ENCODE results near the gene LPIN2.

LPIN2 gene

DNA sequence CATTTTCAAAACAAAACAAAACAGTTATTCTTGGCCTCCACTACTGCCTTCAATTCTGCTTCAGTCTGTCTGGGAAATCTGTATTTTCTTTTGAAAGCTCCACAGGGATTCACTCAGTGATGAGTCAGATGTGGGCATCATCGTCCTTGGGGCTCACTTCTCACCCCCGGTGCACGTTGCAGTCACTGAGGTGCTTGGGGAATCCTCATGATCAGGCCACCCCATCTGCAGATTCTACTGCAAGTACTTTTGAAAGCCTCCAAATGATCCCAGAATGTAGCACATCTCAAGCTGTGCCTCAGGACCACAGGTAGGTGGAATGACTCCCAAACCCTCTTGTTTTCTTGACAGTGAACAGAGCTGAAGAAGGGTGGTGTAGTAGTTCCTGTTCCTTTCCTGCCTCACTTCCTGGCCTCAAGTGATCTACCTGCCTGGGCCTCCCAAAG, 34.3 kb downstream of the LPIN2 start:
- Histone ChIP-seq H3K9ac (ENCODE audit: low read depth, low read length) (no peak overlapping the region), H3K27ac (ENCODE audit: low read depth, low read length) (no peak overlapping the region), H3K36me3 (ENCODE audit: insufficient read depth, low read length) (no peaks in the 10 kb centered on the region), H3K4me1 (ENCODE audit: insufficient read depth, low read length) (peaks cover 26% of the 10 kb centered on the region), H3K27me3 (ENCODE audit: insufficient read depth, low read length) (no peaks in the 10 kb centered on the region), H3K4me3 (ENCODE audit: low read length) (no peak overlapping the region), H3K9me3 (ENCODE audit: insufficient read depth, low read depth, low read length) (no peaks in the 10 kb centered on the region)
- WGBS: 89% methylated on average over 3 of the region's 3 CpGs

DNA sequence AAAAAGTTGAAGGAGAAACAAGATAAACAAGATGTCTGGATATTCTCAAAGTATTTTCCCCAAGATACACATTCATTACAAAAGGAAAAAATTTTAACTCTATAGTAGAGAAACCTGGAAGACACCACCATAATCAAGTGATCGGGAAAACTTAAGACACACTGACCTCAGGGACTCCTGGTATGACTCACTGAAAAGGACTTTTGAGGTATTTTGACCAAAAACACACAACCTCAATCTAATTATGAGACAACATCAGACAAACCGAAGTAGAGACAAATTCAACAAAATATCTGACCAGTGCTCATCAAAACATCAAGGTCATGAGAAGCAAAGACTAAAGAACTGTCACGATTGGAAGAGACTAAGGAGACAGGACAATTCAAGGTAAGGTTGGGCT, 34.7 kb downstream of the LPIN2 start:
- Histone ChIP-seq H3K27me3 (ENCODE audit: insufficient read depth, low read length) (no peaks in the 10 kb centered on the region), H3K4me3 (ENCODE audit: low read length) (no peak overlapping the region), H3K9me3 (ENCODE audit: insufficient read depth, low read depth, low read length) (no peaks in the 10 kb centered on the region), H3K27ac (ENCODE audit: low read depth, low read length) (no peak overlapping the region), H3K9ac (ENCODE audit: low read depth, low read length) (no peak overlapping the region), H3K4me1 (ENCODE audit: insufficient read depth, low read length) (peaks cover 24% of the 10 kb centered on the region), H3K36me3 (ENCODE audit: insufficient read depth, low read length) (no peaks in the 10 kb centered on the region)
- WGBS: 92% methylated on average over 3 of the region's 3 CpGs

DNA sequence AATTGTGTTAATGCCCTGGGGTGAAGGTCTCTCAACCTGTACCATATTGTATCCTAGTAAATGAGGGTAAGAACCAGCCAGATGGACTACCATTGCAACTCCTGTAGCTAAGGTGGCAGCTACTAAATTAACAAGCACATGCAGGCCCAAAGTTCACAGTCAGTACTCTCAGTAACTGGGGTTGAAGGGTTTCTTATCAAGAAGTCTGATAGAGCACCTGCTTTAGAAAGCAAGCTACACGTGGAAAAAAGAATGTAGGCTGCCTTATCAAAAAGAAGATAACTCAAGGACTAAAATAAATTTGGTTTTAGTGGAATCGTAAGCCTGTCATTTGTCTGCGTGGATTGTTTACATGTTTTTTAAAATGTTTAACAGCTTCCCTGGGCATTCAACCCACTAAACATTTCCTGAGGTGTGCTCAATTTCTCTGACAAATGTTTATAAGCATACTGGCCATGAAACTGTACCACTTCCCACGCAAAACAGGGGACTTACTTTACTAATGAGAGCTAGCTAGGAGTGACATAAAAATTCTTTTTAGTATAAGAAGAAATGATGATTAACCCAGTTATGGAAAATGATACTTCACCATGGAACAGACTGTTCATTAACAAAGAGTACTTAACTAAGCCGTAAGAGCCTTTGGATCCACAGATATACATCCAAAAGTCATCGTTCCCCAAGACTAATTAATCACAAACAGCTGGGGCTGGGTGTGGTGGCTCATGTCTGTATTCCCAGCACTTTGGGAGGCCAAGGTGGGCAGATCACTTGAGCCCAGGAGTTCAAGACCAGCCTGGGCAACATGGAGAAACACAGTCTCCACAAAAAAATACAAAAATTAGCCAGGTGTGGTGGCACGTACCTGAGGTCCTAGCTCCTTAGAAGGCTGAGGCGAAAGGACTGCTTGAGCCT, 36.5 kb downstream of the LPIN2 start:
- Histone ChIP-seq H3K9me3 (ENCODE audit: insufficient read depth, low read depth, low read length) (no peaks in the 10 kb centered on the region), H3K27ac (ENCODE audit: low read depth, low read length) (no peak overlapping the region), H3K9ac (ENCODE audit: low read depth, low read length) (no peak overlapping the region), H3K36me3 (ENCODE audit: insufficient read depth, low read length) (no peaks in the 10 kb centered on the region), H3K27me3 (ENCODE audit: insufficient read depth, low read length) (no peaks in the 10 kb centered on the region), H3K4me3 (ENCODE audit: low read length) (no peak overlapping the region), H3K4me1 (ENCODE audit: insufficient read depth, low read length) (peaks cover 7% of the 10 kb centered on the region)
- WGBS: 95% methylated on average over 8 of the region's 8 CpGs

DNA sequence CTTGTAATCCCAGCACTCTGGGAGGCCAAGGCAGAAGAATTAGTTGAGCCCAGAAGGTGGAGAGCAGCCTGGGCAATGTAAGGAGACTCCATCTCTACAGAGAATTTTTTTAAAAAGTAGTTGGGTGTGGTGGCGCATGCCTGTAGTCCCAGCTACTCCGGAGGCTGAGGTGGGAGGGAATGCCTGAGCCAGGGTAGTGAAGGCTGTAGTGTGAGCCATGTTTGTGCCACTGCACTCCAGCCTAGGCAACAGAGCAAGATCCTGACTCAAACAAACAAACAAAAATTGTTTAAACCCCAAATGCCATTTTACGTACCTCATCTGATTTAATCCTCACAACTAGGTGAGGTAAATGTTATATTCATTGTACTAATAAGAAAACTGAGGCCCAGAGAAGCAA, 38.2 kb downstream of the LPIN2 start:
- no peaks in the 10 kb centered on the region for H3K36me3 ChIP-seq (ENCODE audit: insufficient read depth, low read length)
- no peaks in the 10 kb centered on the region for H3K9me3 ChIP-seq (ENCODE audit: insufficient read depth, low read depth, low read length)
- 91% methylated on average over 2 of the region's 3 CpGs for whole genome bisulfite sequencing
- H3K9ac ChIP-seq (ENCODE audit: low read depth, low read length): no peak overlapping the region
- no peaks in the 10 kb centered on the region for H3K4me1 ChIP-seq (ENCODE audit: insufficient read depth, low read length)
- H3K27ac ChIP-seq (ENCODE audit: low read depth, low read length): no peak overlapping the region
- no peak overlapping the region for H3K4me3 ChIP-seq (ENCODE audit: low read length)
- H3K27me3 ChIP-seq (ENCODE audit: insufficient read depth, low read length): no peaks in the 10 kb centered on the region

DNA sequence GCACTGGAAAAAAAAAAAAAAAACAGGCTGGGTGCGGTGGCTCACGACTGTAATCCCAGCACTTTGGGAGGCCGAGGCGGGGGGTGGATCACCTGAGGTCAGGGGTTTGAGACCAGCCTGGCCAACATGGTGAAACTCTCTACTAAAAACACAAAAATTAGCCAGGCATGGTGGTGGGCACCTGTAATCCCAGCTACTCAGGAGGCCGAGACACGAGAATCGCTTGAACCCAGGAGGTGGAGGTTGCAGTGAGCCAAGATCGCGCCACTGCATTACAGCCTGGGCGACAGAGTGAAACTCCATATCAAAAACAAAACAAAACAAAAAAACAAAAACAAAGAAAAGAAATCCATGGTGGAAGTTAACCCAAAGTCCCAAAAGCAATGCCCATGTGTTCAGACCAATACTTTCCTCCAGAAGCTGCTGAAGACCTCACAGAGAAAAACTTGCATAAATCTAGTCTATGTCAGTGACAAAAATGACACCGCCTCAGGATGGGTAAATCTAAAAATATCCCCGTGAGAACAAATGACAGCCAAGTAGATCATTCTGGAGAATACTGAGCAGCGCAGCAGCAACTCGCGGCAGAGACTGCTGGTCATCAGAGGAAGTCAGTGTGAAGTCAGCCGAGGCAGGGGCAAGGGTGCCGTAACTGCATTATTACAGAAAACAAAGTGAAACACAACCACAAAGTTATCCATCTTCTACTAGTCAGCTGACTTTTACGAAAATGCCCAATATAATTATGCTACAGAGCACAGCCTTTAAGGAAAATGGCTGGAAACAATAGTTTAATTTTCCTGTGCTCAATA, 41.0 kb downstream of the LPIN2 start:
- H3K4me1 ChIP-seq (ENCODE audit: insufficient read depth, low read length): peaks cover 21% of the 10 kb centered on the region
- no peak overlapping the region for H3K27ac ChIP-seq (ENCODE audit: low read depth, low read length)
- 95% methylated on average over 18 of the region's 18 CpGs for WGBS
- no peaks in the 10 kb centered on the region for H3K9me3 ChIP-seq (ENCODE audit: insufficient read depth, low read depth, low read length)
- H3K27me3 ChIP-seq (ENCODE audit: insufficient read depth, low read length): no peaks in the 10 kb centered on the region
- H3K36me3 ChIP-seq (ENCODE audit: insufficient read depth, low read length): no peaks in the 10 kb centered on the region
- H3K9ac ChIP-seq (ENCODE audit: low read depth, low read length): no peak overlapping the region
- H3K4me3 ChIP-seq (ENCODE audit: low read length): no peak overlapping the region

DNA sequence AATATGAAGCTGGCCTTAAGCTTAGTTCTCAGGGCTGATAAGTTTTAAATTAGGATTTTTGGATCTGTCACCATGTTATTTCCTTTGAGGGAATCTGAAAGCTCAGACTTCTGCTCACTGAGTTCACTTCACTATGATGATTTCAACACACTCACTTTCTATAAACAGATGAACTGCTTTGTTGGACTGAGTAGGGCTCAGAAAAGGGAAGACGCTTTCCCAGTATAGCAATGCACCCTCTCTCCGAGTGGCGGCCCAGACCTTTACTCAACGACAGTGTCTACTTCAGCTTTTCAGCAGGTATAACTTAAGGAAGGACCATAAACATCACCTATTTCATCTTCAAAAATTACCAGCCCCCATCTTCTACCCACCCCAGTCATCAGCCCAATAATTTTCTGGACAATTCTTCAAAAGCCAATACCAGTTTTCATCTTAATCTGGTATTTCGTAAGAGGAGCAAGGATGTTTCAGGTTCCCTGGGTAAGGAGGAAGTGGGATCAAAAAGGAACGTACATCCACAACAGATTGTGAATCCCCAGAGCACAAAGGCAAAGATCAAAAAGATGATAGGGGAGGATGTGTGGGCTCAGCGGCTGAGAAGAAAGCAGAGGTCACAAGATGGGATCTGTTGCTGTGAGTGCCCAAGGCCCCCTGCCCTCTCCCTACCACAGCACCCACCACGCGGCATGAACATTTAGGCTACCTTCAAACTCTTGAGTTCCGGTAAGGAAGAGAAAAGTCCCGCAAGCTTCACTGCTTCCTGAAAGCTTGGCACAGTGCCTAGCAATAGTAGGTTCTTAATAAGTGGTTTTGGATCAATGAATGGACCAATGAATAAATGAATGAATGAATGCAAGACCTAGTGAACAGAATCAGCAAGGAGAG, 41.9 kb downstream of the LPIN2 start:
- no peaks in the 10 kb centered on the region for H3K27me3 ChIP-seq (ENCODE audit: insufficient read depth, low read length)
- H3K9me3 ChIP-seq (ENCODE audit: insufficient read depth, low read depth, low read length): no peaks in the 10 kb centered on the region
- no peak overlapping the region for H3K9ac ChIP-seq (ENCODE audit: low read depth, low read length)
- peaks cover 21% of the 10 kb centered on the region for H3K4me1 ChIP-seq (ENCODE audit: insufficient read depth, low read length)
- no peaks in the 10 kb centered on the region for H3K36me3 ChIP-seq (ENCODE audit: insufficient read depth, low read length)
- no peak overlapping the region for H3K27ac ChIP-seq (ENCODE audit: low read depth, low read length)
- 96% methylated on average over 11 of the region's 11 CpGs for WGBS
- H3K4me3 ChIP-seq (ENCODE audit: low read length): no peak overlapping the region

DNA sequence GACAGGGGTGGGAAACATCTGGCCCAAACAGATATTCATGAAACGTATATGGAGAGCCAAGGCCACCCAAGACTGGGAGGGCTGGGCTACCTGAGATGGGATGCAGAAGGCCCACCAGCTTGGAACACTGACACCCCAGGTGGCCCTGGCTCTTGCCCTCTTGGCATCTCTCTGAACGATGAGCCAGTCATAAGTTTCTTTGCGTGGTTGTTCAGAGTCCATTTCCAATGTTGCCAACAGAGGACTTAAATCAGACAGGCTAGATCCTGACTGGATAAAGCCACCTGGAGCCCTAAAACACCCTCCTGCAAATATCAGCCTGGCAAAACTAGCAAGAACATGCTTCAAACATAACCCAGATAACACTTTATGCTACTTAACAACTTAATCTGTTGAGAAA, 42.6 kb downstream of the LPIN2 start:
- no peaks in the 10 kb centered on the region for H3K36me3 ChIP-seq (ENCODE audit: insufficient read depth, low read length)
- WGBS: 95% methylated on average over 3 of the region's 3 CpGs
- H3K4me1 ChIP-seq (ENCODE audit: insufficient read depth, low read length): peaks cover 21% of the 10 kb centered on the region

DNA sequence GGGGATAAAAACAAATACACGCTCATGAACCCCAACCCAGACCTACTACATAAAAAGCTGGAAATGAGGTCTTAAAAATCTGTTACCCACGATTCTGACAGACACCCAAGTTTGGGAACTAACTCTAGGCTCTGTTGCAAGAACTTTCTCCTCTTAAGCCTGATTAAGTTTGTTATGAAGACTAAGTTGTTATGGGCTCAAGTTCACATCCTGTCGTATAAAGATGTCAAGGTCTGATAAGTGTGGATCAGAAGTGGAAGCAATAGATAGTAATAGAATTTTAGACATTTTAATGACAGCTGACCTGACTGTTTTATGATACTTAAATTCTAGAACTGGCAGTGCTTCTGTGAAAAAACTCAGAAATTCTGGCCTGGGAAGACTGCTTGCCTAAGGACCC, 43.2 kb downstream of the LPIN2 start:
- H3K4me3 ChIP-seq (ENCODE audit: low read length): no peak overlapping the region
- H3K4me1 ChIP-seq (ENCODE audit: insufficient read depth, low read length): peaks cover 21% of the 10 kb centered on the region
- H3K9ac ChIP-seq (ENCODE audit: low read depth, low read length): no peak overlapping the region
- H3K9me3 ChIP-seq (ENCODE audit: insufficient read depth, low read depth, low read length): no peaks in the 10 kb centered on the region
- no peaks in the 10 kb centered on the region for H3K36me3 ChIP-seq (ENCODE audit: insufficient read depth, low read length)
- H3K27ac ChIP-seq (ENCODE audit: low read depth, low read length): no peak overlapping the region
- no peaks in the 10 kb centered on the region for H3K27me3 ChIP-seq (ENCODE audit: insufficient read depth, low read length)
- 98% methylated on average over 3 of the region's 3 CpGs for WGBS

More for the DNA sequence above, 42.6 kb downstream of the LPIN2 start:
- Histone ChIP-seq H3K9ac (ENCODE audit: low read depth, low read length) (no peak overlapping the region), H3K4me3 (ENCODE audit: low read length) (no peak overlapping the region), H3K27ac (ENCODE audit: low read depth, low read length) (no peak overlapping the region), H3K9me3 (ENCODE audit: insufficient read depth, low read depth, low read length) (no peaks in the 10 kb centered on the region), H3K27me3 (ENCODE audit: insufficient read depth, low read length) (no peaks in the 10 kb centered on the region)

DNA sequence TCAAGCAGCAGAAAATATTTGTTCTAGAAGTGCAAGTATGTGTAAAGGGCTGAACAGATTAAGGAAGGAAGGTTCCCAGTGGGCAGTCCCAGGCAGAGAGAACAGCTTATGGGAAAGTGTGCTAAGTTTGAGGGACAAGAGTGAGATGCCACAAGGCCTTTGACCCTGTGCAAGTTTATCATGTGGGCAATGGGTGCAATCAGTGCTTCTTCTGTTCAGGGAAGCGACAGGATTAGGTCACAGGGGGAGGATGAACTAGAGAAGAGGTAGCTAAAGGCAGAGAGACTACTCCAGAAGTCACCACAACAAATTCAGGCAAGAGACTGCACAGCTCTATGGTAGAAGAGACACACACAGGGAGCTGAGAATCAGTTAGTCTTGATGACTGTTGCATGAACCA, 44.3 kb downstream of the LPIN2 start:
- H3K27me3 ChIP-seq (ENCODE audit: insufficient read depth, low read length): no peaks in the 10 kb centered on the region

DNA sequence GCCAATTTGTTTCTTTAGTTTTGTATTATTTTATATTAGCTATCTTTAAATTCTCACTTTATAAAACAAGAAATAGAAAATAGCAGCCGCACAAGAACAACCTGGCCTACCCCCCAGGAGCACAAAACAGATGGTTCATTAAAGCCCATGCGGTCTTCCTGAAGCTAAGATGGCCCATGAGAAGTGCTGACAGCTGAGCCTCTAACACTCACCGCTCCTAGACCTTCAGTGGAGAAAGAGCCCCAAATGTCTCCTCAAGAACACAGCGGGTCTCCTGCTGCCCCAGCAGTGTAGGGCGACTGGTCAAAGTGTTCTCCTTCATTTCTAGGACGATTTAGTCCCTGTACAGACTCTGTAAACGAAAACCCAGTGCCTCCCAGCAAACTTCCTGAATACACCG, 45.1 kb downstream of the LPIN2 start:
- H3K4me1 ChIP-seq (ENCODE audit: insufficient read depth, low read length): peaks cover 21% of the 10 kb centered on the region
- no peaks in the 10 kb centered on the region for H3K27me3 ChIP-seq (ENCODE audit: insufficient read depth, low read length)
- H3K36me3 ChIP-seq (ENCODE audit: insufficient read depth, low read length): no peaks in the 10 kb centered on the region
- H3K4me3 ChIP-seq (ENCODE audit: low read length): no peak overlapping the region
- no peak overlapping the region for H3K9ac ChIP-seq (ENCODE audit: low read depth, low read length)
- WGBS: 80% methylated on average over 8 of the region's 8 CpGs
- H3K27ac ChIP-seq (ENCODE audit: low read depth, low read length): no peak overlapping the region
- no peaks in the 10 kb centered on the region for H3K9me3 ChIP-seq (ENCODE audit: insufficient read depth, low read depth, low read length)

More for the DNA sequence above, 44.3 kb downstream of the LPIN2 start:
- H3K4me3 ChIP-seq (ENCODE audit: low read length): no peak overlapping the region
- H3K4me1 ChIP-seq (ENCODE audit: insufficient read depth, low read length): peaks cover 21% of the 10 kb centered on the region
- 94% methylated on average over 1 of the region's 1 CpG for WGBS
- no peak overlapping the region for H3K9ac ChIP-seq (ENCODE audit: low read depth, low read length)
- H3K9me3 ChIP-seq (ENCODE audit: insufficient read depth, low read depth, low read length): no peaks in the 10 kb centered on the region
- no peak overlapping the region for H3K27ac ChIP-seq (ENCODE audit: low read depth, low read length)
- H3K36me3 ChIP-seq (ENCODE audit: insufficient read depth, low read length): no peaks in the 10 kb centered on the region

Measured in HUES64 (cell line).